ENCODE measurements around the gene SMPD2.

Gene SMPD2

DNA sequence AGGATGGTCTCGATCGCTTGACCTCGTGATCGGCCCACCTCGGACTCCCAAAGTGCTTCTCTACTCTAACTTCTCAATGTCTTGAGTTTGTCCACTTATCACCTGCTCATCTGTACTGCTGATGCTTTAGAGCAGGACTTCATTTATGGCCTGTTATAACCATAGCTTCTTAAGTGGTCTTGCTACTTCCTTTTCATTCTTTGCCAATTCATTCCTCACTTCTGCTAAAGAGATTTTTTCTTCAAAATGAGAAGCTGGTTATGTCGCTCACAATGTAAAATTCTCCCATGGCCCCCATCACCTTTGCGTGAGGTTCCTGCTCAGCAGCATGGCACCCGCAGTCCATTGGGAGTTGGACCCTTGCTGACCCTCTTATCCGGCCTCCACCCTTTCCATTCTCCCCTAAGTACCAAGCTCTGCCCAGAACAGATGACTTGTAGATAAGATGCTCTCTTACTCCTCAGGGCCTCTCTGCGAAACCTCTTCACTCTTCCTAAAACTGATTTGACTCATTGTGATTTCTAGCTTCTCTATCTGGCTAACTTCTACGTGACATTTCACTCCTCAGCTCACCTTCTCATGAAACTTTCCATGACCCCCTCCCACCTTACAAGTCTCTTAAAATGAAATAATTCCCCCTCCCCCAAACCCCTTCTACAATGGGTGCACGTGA is 44.3 kb upstream of the SMPD2 start:
- H3K27me3 ChIP-seq (ENCODE audit: insufficient read depth, poor library complexity, severe bottlenecking) = no peaks in the 10 kb centered on the region
- no peak overlapping the region for H3K27ac ChIP-seq (replicated peaks)
- no peak overlapping the region for H3K4me3 ChIP-seq (replicated peaks; ENCODE audit: insufficient read depth, low read length)
- TF ChIP-seq, protein P1, sequence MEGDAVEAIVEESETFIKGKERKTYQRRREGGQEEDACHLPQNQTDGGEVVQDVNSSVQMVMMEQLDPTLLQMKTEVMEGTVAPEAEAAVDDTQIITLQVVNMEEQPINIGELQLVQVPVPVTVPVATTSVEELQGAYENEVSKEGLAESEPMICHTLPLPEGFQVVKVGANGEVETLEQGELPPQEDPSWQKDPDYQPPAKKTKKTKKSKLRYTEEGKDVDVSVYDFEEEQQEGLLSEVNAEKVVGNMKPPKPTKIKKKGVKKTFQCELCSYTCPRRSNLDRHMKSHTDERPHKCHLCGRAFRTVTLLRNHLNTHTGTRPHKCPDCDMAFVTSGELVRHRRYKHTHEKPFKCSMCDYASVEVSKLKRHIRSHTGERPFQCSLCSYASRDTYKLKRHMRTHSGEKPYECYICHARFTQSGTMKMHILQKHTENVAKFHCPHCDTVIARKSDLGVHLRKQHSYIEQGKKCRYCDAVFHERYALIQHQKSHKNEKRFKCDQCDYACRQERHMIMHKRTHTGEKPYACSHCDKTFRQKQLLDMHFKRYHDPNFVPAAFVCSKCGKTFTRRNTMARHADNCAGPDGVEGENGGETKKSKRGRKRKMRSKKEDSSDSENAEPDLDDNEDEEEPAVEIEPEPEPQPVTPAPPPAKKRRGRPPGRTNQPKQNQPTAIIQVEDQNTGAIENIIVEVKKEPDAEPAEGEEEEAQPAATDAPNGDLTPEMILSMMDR (IDR thresholded peaks at IDR 0.05; ENCODE audit: insufficient read depth, low read length) = no peak
- TF ChIP-seq GABPA (IDR thresholded peaks at IDR 0.05; ENCODE audit: low read depth) (no peak), SPI1 (IDR thresholded peaks at IDR 0.05; ENCODE audit: borderline replicate concordance, low read depth) (no peak), POLR2AphosphoS5 (IDR thresholded peaks at IDR 0.05; ENCODE audit: low read depth) (no peak)
- TF ChIP-seq, protein P2, sequence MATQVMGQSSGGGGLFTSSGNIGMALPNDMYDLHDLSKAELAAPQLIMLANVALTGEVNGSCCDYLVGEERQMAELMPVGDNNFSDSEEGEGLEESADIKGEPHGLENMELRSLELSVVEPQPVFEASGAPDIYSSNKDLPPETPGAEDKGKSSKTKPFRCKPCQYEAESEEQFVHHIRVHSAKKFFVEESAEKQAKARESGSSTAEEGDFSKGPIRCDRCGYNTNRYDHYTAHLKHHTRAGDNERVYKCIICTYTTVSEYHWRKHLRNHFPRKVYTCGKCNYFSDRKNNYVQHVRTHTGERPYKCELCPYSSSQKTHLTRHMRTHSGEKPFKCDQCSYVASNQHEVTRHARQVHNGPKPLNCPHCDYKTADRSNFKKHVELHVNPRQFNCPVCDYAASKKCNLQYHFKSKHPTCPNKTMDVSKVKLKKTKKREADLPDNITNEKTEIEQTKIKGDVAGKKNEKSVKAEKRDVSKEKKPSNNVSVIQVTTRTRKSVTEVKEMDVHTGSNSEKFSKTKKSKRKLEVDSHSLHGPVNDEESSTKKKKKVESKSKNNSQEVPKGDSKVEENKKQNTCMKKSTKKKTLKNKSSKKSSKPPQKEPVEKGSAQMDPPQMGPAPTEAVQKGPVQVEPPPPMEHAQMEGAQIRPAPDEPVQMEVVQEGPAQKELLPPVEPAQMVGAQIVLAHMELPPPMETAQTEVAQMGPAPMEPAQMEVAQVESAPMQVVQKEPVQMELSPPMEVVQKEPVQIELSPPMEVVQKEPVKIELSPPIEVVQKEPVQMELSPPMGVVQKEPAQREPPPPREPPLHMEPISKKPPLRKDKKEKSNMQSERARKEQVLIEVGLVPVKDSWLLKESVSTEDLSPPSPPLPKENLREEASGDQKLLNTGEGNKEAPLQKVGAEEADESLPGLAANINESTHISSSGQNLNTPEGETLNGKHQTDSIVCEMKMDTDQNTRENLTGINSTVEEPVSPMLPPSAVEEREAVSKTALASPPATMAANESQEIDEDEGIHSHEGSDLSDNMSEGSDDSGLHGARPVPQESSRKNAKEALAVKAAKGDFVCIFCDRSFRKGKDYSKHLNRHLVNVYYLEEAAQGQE (IDR thresholded peaks at IDR 0.05; ENCODE audit: insufficient replicate concordance, low read depth) = no peak
- DNase-seq (ENCODE audit: low read depth in 1 of 2, low spot score in 1 of 2) = no peak

DNA sequence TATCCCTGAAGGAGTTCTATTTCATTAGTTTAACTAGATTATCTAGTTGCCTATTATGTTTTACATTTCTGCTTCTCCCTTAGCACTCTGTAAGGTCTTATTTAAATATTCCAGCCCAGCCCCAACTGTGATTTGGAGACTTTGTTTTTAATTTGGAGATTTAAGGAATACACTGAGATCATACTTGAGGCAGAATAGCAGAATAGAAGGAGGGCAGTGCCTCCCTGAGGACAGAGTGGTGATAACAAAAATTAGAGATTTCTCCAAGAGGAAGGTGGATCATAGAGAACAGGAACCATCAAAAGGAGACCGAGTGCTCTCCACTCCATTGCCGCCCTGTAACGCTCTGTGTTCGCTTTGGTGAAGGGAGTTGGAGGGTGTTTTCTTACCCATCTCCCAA is 43.5 kb upstream of the SMPD2 start:
- DNase-seq (ENCODE audit: low read depth in 1 of 2, low spot score in 1 of 2) = peak in 1 of 2 experiments; percentile 16
- TF ChIP-seq, protein P2 (IDR thresholded peaks at IDR 0.05; ENCODE audit: insufficient replicate concordance, low read depth) = no peak
- TF ChIP-seq SPI1 (IDR thresholded peaks at IDR 0.05; ENCODE audit: borderline replicate concordance, low read depth) (no peak), POLR2AphosphoS5 (IDR thresholded peaks at IDR 0.05; ENCODE audit: low read depth) (no peak), GABPA (IDR thresholded peaks at IDR 0.05; ENCODE audit: low read depth) (no peak)
- TF ChIP-seq, protein P1 (IDR thresholded peaks at IDR 0.05; ENCODE audit: insufficient read depth, low read length) = no peak
- Histone ChIP-seq H3K27ac (replicated peaks) (no peak overlapping the region), H3K4me3 (replicated peaks; ENCODE audit: insufficient read depth, low read length) (no peak overlapping the region), H3K27me3 (ENCODE audit: insufficient read depth, poor library complexity, severe bottlenecking) (no peaks in the 10 kb centered on the region)

DNA sequence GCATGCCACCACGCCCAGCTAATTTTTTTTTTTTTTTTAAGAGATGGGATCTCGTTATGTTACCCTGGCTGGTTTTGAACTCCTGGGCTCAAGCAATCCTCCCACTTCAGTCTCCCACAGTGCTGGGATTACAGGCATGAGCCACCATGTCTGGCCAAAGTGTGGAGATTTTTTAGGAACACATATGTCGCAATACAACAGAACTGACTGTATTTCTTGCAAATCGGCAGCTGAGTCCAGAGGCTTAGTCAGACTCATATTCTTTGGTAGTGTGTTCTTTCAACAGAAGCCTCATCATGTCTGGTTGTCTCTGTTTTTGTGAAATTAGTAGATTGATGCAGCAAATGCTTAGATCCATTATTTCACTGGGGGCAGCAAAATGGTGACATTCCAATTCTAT is 34.3 kb upstream of the SMPD2 start:
- TF ChIP-seq, protein P1 (IDR thresholded peaks at IDR 0.05; ENCODE audit: insufficient read depth, low read length) = no peak
- TF ChIP-seq, protein P2 (IDR thresholded peaks at IDR 0.05; ENCODE audit: insufficient replicate concordance, low read depth) = no peak
- TF ChIP-seq GABPA (IDR thresholded peaks at IDR 0.05; ENCODE audit: low read depth) (no peak), SPI1 (IDR thresholded peaks at IDR 0.05; ENCODE audit: borderline replicate concordance, low read depth) (no peak), POLR2AphosphoS5 (IDR thresholded peaks at IDR 0.05; ENCODE audit: low read depth) (no peak)
- peak in 1 of 2 experiments; percentile 33 for DNase-seq (ENCODE audit: low read depth in 1 of 2, low spot score in 1 of 2)
- Histone ChIP-seq H3K27ac (replicated peaks) (no peak overlapping the region), H3K27me3 (ENCODE audit: insufficient read depth, poor library complexity, severe bottlenecking) (no peaks in the 10 kb centered on the region), H3K4me3 (replicated peaks; ENCODE audit: insufficient read depth, low read length) (no peak overlapping the region)

All from HL-60 (cell line).